Ascending aorta (tissue), 2 donors: ENCODE data around the gene FGD4. TPM values are rescaled to one million over a fixed set of nuclear protein-coding genes. Genes with fewer than 3 reads are reported as not detected.

Experiments
- DNase-seq, 2 donors: peaks; one replicate each; pipeline ENCODE4 v3.0.0-alpha.2; 2019; ENCODE audit warnings: low spot score in 2 of 2
- H3K27ac ChIP-seq, 2 donors: fragments of 200-600 bp; sonication (generic); one replicate each; pipeline ENCODE4 v1.5.1; 2016 to 2017; ENCODE audit warnings: mild to moderate bottlenecking in 1 of 2
- H3K27me3 ChIP-seq: fragments of 200-600 bp; sonication (generic); one replicate; pipeline ENCODE4 v1.5.1; 2017
- H3K36me3 ChIP-seq, 2 donors: fragments of 200-600 bp; sonication (generic); one replicate each; pipeline ENCODE4 v1.5.1; 2016
- H3K4me1 ChIP-seq, 2 donors: fragments of 200-600 bp; sonication (generic); one replicate each; pipeline ENCODE4 v1.5.1; 2016 to 2017; ENCODE audit warnings: mild to moderate bottlenecking in 1 of 2
- H3K4me3 ChIP-seq, 2 donors: fragments of 200-600 bp; sonication (generic); one replicate each; pipeline ENCODE4 v1.5.1; 2016 to 2017; ENCODE audit warnings: mild to moderate bottlenecking in 1 of 2
- H3K9me3 ChIP-seq, 2 donors: fragments of 200-600 bp; sonication (generic); one replicate each; pipeline ENCODE4 v1.5.1; 2016
- intact Hi-C: fragments of 100-400 bp; cut with DNase I; formaldehyde crosslinking; loops from one replicate; pipeline ENCODE4 v1.15.1; 2023
- total RNA-seq: library from RNA; depleted of rRNA; stranded (reverse); fragments of >200 nt; gene quantifications from one replicate; pipeline ENCODE4 v1.1.0, GENCODE V29; 2016
- TF ChIP-seq, protein P1 (sequence below), 3 experiments: fragments of 200-600 bp in 2 of 3; fragments of 450-650 bp in 1 of 3; sonication (generic) in 2 of 3; IDR thresholded peaks; one replicate each; pipeline ENCODE4 v1.5.1; 2016 to 2019; ENCODE audit warnings: antibody characterized with exemption in 3 of 3, mild to moderate bottlenecking in 1 of 3, moderate library complexity in 1 of 3

FGD4 gene
- total RNA-seq, 1 donor from 2014 or later: 47.5 TPM

DNA sequence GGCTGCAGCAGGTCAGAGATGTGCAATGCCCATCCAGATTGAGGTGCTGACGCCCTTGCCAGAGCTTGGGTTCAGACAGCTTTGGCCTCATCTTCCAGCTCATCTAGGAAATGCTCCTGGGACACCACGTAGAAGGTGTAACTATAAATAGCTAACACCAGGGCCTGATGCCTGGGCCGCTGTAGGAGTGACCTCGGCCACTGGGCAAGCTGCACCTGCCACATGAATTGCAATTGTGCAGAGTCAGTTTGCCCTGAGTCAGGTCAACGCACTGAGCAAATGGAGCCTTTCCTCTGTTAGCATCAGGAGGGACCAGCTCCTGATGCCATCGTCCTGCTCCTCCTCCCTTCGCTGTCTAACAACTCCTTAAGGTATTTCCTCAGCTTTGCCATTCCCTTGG, 262.3 kb downstream of the FGD4 start:
- Histone ChIP-seq H3K27me3 (no peaks in the 10 kb centered on the region), H3K4me1 (no peaks in the 10 kb centered on the region), H3K27ac (no peak overlapping the region), H3K4me3 (no peak overlapping the region), H3K9me3 (no peaks in the 10 kb centered on the region), H3K36me3 (no peaks in the 10 kb centered on the region)
- TF ChIP-seq, protein P1, sequence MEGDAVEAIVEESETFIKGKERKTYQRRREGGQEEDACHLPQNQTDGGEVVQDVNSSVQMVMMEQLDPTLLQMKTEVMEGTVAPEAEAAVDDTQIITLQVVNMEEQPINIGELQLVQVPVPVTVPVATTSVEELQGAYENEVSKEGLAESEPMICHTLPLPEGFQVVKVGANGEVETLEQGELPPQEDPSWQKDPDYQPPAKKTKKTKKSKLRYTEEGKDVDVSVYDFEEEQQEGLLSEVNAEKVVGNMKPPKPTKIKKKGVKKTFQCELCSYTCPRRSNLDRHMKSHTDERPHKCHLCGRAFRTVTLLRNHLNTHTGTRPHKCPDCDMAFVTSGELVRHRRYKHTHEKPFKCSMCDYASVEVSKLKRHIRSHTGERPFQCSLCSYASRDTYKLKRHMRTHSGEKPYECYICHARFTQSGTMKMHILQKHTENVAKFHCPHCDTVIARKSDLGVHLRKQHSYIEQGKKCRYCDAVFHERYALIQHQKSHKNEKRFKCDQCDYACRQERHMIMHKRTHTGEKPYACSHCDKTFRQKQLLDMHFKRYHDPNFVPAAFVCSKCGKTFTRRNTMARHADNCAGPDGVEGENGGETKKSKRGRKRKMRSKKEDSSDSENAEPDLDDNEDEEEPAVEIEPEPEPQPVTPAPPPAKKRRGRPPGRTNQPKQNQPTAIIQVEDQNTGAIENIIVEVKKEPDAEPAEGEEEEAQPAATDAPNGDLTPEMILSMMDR (IDR thresholded peaks at IDR 0.05): no peak
- intact Hi-C loops: no loop called here
- DNase-seq: no peak

DNA sequence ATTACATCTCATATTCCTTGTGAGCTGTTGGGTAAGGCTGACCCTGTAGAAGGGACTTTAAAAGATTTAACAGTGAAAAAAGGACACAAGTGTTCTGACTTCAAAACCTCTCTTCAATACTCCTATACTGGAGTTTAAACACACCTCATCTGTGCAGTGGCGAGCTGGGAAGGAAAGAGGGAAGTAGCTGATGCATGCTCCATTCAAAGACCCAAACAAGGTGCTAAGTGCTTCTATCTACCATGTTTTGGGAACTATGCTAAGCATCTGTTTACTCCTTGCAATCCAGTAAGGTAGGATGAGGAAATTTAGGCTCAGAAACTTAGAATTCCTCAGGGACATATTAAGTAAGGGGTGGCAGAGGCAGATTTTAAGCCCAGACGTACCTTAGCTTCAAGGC, 263.3 kb downstream of the FGD4 start:
- Histone ChIP-seq H3K36me3 (no peaks in the 10 kb centered on the region), H3K27me3 (no peaks in the 10 kb centered on the region), H3K9me3 (no peaks in the 10 kb centered on the region), H3K4me3 (no peak overlapping the region), H3K4me1 (no peaks in the 10 kb centered on the region), H3K27ac (no peak overlapping the region)
- intact Hi-C loops: no loop called here
- TF ChIP-seq, protein P1 (IDR thresholded peaks at IDR 0.05): no peak
- no peak for DNase-seq

DNA sequence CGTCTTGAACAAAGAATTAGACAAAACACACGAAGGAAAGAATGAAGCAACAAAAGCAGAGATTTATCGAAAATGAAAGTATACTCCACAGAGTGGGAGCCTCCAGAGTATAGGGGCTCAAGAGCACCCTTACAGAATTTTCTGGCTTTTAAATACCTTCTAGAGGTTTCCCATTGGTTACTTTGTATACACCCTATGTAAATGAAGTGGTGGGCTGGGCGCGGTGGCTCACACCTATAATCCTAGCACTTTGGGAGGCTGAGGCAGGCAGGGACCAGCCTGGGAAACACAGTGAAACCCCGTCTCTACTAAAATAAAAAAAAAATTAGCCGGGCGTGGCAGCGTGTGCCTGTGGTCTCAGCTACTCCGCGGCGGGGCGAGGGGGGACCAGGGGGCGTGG, 266.7 kb downstream of the FGD4 start:
- H3K4me3 ChIP-seq: no peak overlapping the region
- TF ChIP-seq, protein P1 (IDR thresholded peaks at IDR 0.05): no peak
- intact Hi-C loops: no loop called here
- no peak overlapping the region for H3K27ac ChIP-seq
- DNase-seq: no peak
- H3K27me3 ChIP-seq: no peaks in the 10 kb centered on the region
- no peaks in the 10 kb centered on the region for H3K9me3 ChIP-seq
- H3K36me3 ChIP-seq: no peaks in the 10 kb centered on the region
- H3K4me1 ChIP-seq: no peaks in the 10 kb centered on the region

DNA sequence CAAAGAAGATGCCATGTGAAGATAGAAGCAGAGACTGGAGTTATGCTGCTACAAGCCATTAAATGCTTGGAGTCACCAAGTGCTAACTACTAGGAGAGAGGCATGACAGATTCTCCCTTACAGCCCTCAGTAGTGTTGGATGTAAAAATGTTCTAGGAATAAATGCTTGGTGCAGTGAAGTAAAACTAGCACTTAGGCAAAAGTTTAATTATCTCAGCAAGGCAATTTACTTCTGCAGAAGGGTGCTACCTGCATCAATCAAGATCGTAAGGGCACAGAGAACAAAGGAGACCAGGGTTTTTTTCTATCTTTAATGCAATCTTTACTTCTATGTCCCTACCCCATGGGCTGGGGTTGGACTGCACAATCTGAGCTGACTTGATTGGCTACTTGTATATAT, 270.2 kb downstream of the FGD4 start:
- H3K4me3 ChIP-seq: no peak overlapping the region
- no peak overlapping the region for H3K27ac ChIP-seq
- DNase-seq: no peak
- no peaks in the 10 kb centered on the region for H3K9me3 ChIP-seq
- no peaks in the 10 kb centered on the region for H3K4me1 ChIP-seq
- no peaks in the 10 kb centered on the region for H3K27me3 ChIP-seq
- H3K36me3 ChIP-seq: no peaks in the 10 kb centered on the region
- TF ChIP-seq, protein P1 (IDR thresholded peaks at IDR 0.05): no peak
- intact Hi-C loops: no loop called here

DNA sequence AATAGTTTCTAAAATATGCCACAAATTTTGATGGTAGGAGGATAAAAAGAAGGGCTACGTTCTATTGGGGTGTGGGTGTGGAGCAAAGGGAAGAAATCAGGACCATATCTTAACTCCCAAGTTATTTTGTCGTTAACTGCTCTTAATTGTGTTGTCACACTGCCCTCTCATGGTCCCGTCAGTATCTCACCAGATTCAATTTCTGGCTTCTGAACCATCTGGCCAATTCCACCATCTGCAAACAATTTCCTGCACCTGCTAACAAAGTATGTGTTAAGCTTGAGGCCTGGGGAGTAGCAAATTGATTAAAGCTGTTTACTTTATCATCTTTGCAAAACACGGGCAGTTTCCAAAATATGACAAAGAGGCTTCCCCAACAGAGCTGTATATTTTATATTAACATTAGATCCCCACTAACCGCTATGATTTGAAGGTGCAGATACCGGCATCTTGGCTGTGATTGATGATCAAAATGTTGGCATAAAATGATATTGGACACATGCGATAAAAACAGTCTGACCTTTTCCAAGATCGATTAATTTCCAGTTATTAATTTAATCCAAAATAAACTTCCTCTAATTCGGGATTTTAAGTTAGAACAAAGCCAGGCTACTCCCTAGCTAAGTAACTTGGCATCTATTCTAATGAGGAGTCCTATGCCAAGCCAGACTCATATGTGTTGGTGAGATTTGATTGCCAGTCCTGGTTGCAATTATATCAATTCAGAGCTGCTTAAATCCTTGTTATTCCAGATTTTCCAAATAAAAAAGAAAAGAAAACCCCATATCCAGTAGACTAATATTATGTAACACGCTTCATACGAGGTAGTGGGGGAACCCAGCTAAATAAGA, 272.8 kb downstream of the FGD4 start:
- Histone ChIP-seq H3K27ac (no peak overlapping the region), H3K4me3 (no peak overlapping the region), H3K9me3 (no peaks in the 10 kb centered on the region), H3K27me3 (no peaks in the 10 kb centered on the region), H3K36me3 (no peaks in the 10 kb centered on the region), H3K4me1 (no peaks in the 10 kb centered on the region)
- intact Hi-C loops: loop anchor here (2.0 to 5.0 kb wide), 2 partner anchors 215 to 307 kb away; no protein-coding TSS in a partner anchor
- no peak for DNase-seq
- TF ChIP-seq, protein P1 (IDR thresholded peaks at IDR 0.05): peak; percentile 36 to 55 (median 37)
